ENCODE measurements around the gene SLC22A1.

DNA sequence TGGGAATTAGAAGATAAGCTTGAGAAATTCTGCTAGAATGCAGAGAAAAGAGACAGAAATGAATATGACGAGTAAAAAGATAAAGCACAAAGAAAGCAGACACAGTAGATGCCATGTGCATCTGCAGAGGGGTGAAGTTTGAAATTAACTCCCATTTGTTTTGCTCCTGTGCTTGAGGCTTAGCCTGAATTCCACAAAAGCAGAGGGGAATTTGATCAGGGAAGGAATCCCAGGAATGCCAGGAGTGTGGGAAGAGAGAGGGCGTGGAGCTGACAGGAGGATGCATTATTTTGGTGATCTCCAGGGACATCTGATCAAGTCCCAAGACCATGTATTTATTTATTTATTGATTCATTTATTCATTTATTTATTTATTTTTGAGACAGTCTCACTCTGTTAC is 55.6 kb downstream of the SLC22A1 start:
- TF ChIP-seq, protein P1, sequence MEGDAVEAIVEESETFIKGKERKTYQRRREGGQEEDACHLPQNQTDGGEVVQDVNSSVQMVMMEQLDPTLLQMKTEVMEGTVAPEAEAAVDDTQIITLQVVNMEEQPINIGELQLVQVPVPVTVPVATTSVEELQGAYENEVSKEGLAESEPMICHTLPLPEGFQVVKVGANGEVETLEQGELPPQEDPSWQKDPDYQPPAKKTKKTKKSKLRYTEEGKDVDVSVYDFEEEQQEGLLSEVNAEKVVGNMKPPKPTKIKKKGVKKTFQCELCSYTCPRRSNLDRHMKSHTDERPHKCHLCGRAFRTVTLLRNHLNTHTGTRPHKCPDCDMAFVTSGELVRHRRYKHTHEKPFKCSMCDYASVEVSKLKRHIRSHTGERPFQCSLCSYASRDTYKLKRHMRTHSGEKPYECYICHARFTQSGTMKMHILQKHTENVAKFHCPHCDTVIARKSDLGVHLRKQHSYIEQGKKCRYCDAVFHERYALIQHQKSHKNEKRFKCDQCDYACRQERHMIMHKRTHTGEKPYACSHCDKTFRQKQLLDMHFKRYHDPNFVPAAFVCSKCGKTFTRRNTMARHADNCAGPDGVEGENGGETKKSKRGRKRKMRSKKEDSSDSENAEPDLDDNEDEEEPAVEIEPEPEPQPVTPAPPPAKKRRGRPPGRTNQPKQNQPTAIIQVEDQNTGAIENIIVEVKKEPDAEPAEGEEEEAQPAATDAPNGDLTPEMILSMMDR (IDR thresholded peaks at IDR 0.05): no peak
- no peak for TF ChIP-seq POLR2A (IDR thresholded peaks at IDR 0.05)
- TF ChIP-seq POLR2AphosphoS5 (IDR thresholded peaks at IDR 0.05): no peak
- no peak for TF ChIP-seq EP300 (IDR thresholded peaks at IDR 0.05)

Measured in gastroesophageal sphincter (tissue), 3 donors.